Endothelial cell of umbilical vein (primary cell): ENCODE measurements around the gene PRR23C. TPM values are rescaled to one million over a fixed set of nuclear protein-coding genes. Genes with fewer than 3 reads are reported as not detected.

Experiments
- BruUV-seq: library from RNA; stranded (reverse); fragments of 400-500 nt; replicated peaks from 2 replicates; lab custom pipeline; 2021; lab: Mats Ljungman, UMichigan
- CTCF ChIA-PET: fragments of 300-600, 350-600 bp; sonication (Branson Sonifier 250); formaldehyde crosslinking; loops from one replicate; lab custom pipeline; 2021; ENCODE audit warnings: antibody characterized with exemption, inconsistent platforms; lab: Charles Lee
- POLR2A ChIA-PET: fragments of 300-600, 350-600 bp; sonication (Branson Sonifier 250); formaldehyde crosslinking; loops from one replicate; lab custom pipeline; 2021; ENCODE audit warnings: antibody characterized with exemption, inconsistent platforms; lab: Charles Lee
- DNase-seq: peaks from one replicate; pipeline ENCODE4 v3.0.0-alpha.2; 2011; ENCODE audit warnings: low read depth, low spot score
- FAIRE-seq: peaks from 2 replicates; lab custom pipeline; 2011; peaks lifted over from hg19 to GRCh38; lab: Jason Lieb, UNC
- H2AFZ ChIP-seq: 2 replicates; pipeline ENCODE4 v1.6.0; 2012; ENCODE audit warnings: low read depth, low read length, control low read depth, inconsistent platforms
- H3K27ac ChIP-seq: 2 replicates; pipeline ENCODE4 v1.5.1; 2011; ENCODE audit warnings: low read depth, mild to moderate bottlenecking, control low read depth, low read length, moderate library complexity; ENCODE audit not compliant: insufficient read depth
- H3K27me3 ChIP-seq, 2 experiments: 2 replicates each; pipeline versions ENCODE4 v1.6.0 to v1.6.1; 2011; ENCODE audit warnings: low read length in 2 of 2, mixed read lengths in 1 of 2; ENCODE audit not compliant: control insufficient read depth in 2 of 2, insufficient read depth in 2 of 2
- H3K36me3 ChIP-seq, 2 experiments: 2 replicates in 1 of 2; 3 replicates in 1 of 2; pipeline ENCODE4 v1.5.1; 2011; ENCODE audit warnings: low read length in 2 of 2, mild to moderate bottlenecking in 1 of 2, moderate library complexity in 1 of 2; ENCODE audit not compliant: control insufficient read depth in 2 of 2, insufficient read depth in 2 of 2; ENCODE audit errors: extremely low read depth in 1 of 2
- H3K4me1 ChIP-seq: 3 replicates; pipeline ENCODE4 v1.5.1; 2011; ENCODE audit warnings: mild to moderate bottlenecking, low read length; ENCODE audit not compliant: control insufficient read depth, insufficient read depth; ENCODE audit errors: extremely low read depth
- H3K4me2 ChIP-seq: 2 replicates; pipeline ENCODE4 v1.6.1; 2011; ENCODE audit warnings: low read length, control low read depth, mixed read lengths; ENCODE audit not compliant: insufficient read depth
- H3K4me3 ChIP-seq, 3 experiments: fragments of 200-600 bp in 1 of 3; sonication (generic), shearing (Covaris generic) in 1 of 3; replicated peaks in 1 of 3; 2 replicates each; pipeline ENCODE4 v1.5.1; 2011 to 2016; ENCODE audit warnings: control low read depth in 3 of 3, low read length in 3 of 3, mild to moderate bottlenecking in 2 of 3, inconsistent platforms in 1 of 3, low read depth in 1 of 3, moderate library complexity in 1 of 3; ENCODE audit not compliant: insufficient read depth in 1 of 3
- H3K79me2 ChIP-seq: 2 replicates; pipeline ENCODE4 v1.6.0; 2012; ENCODE audit warnings: low read length, inconsistent platforms; ENCODE audit not compliant: control insufficient read depth, insufficient read depth
- H3K9ac ChIP-seq: replicated peaks from 2 replicates; pipeline ENCODE3; 2011; ENCODE audit warnings: low read length, control low read depth; ENCODE audit not compliant: insufficient read depth; ENCODE audit errors: extremely low read depth
- H3K9me1 ChIP-seq: replicated peaks from 3 replicates; pipeline ENCODE4 v1.6.0; 2011; ENCODE audit warnings: mild to moderate bottlenecking, low read length; ENCODE audit not compliant: control insufficient read depth, insufficient read depth; ENCODE audit errors: extremely low read depth
- H3K9me3 ChIP-seq: replicated peaks from 2 replicates; pipeline ENCODE4 v1.5.1; 2012; ENCODE audit warnings: low read length, inconsistent platforms; ENCODE audit not compliant: control insufficient read depth, insufficient read depth
- H4K20me1 ChIP-seq: replicated peaks from 2 replicates; pipeline ENCODE3; 2011; ENCODE audit warnings: mild to moderate bottlenecking, low read length; ENCODE audit not compliant: control insufficient read depth, insufficient read depth; ENCODE audit errors: extremely low read depth
- EZH2 ChIP-seq: IDR thresholded peaks from 2 replicates; pipeline ENCODE4 v1.6.1; 2012; ENCODE audit warnings: borderline replicate concordance, low read depth, mild to moderate bottlenecking, moderate library complexity, low read length, inconsistent platforms; ENCODE audit not compliant: severe bottlenecking
- FOS ChIP-seq: IDR thresholded peaks from 2 replicates; pipeline ENCODE4 v1.6.1; 2011; ENCODE audit warnings: mild to moderate bottlenecking, low read length, moderate library complexity, borderline replicate concordance; ENCODE audit not compliant: insufficient read depth
- GATA2 ChIP-seq: IDR thresholded peaks from 2 replicates; pipeline ENCODE4 v1.7.0; 2011; ENCODE audit warnings: low read depth, mild to moderate bottlenecking, moderate library complexity, mixed read lengths, low read length; ENCODE audit not compliant: insufficient read length, insufficient read depth
- JUN ChIP-seq: IDR thresholded peaks from 2 replicates; pipeline ENCODE4 v1.6.1; 2011; ENCODE audit warnings: borderline replicate concordance, low read depth; ENCODE audit not compliant: insufficient read length, insufficient read depth
- MYC ChIP-seq: IDR thresholded peaks from one replicate; pipeline ENCODE4 v1.6.1; 2011; ENCODE audit warnings: mild to moderate bottlenecking, low read depth, low read length
- POLR2A ChIP-seq: IDR thresholded peaks from 2 replicates; pipeline ENCODE4 v1.6.1; 2012; ENCODE audit warnings: low read depth, mild to moderate bottlenecking, control low read depth, low read length
- POLR2AphosphoS5 ChIP-seq: IDR thresholded peaks from 2 replicates; pipeline ENCODE4 v1.6.1; 2012; ENCODE audit warnings: low read depth, mild to moderate bottlenecking, control low read depth, low read length, moderate library complexity; ENCODE audit not compliant: insufficient read depth
- dilution Hi-C: fragments of 300-500 bp; cut with MboI; formaldehyde crosslinking; loops from one replicate; pipeline ENCODE4 v1.15.0; 2019; ENCODE audit warnings: low sequenced_read_pairs; ENCODE audit not compliant: extremely low pct_ligation_motif_present
- intact Hi-C: fragments of 100-400 bp; cut with micrococcal nuclease; formaldehyde crosslinking; loops from one replicate; pipeline ENCODE4 v1.10.0; 2022
- polyA plus RNA-seq, 4 experiments: library from polyadenylated mRNA; depleted of rRNA in 3 of 4; stranded (reverse) in 3 of 4; unstranded in 1 of 4; fragments of >200 nt; gene quantifications; 2 replicates each; pipeline versions ENCODE4 v1.2.1 to v1.2.3, GENCODE V29; 2011 to 2012; ENCODE audit warnings: missing spikeins in 1 of 4
- total RNA-seq: library from RNA; stranded (reverse); gene quantifications from 2 replicates; pipeline ENCODE4 v1.2.3, GENCODE V29; 2021
- TF ChIP-seq, protein P1 (sequence below), 2 donors: IDR thresholded peaks; 1 replicate in 1 of 2; 2 replicates in 1 of 2; pipeline ENCODE4 v1.5.1; 2011; ENCODE audit warnings: low read length in 2 of 2, mild to moderate bottlenecking in 2 of 2, moderate library complexity in 2 of 2, control low read depth in 1 of 2, inconsistent platforms in 1 of 2, low read depth in 1 of 2; ENCODE audit not compliant: insufficient read depth in 1 of 2; ENCODE audit errors: extremely low read depth in 1 of 2
- TF ChIP-seq, protein P2 (sequence below): IDR thresholded peaks from 2 replicates; pipeline ENCODE4 v1.6.1; 2011; ENCODE audit not compliant: insufficient read depth, insufficient read length

The PRR23C gene
- total and polyA plus RNA-seq, 2 donors (not counting 3 experiments of a cell fraction or from before 2014, with no cell fraction given): not detected

DNA sequence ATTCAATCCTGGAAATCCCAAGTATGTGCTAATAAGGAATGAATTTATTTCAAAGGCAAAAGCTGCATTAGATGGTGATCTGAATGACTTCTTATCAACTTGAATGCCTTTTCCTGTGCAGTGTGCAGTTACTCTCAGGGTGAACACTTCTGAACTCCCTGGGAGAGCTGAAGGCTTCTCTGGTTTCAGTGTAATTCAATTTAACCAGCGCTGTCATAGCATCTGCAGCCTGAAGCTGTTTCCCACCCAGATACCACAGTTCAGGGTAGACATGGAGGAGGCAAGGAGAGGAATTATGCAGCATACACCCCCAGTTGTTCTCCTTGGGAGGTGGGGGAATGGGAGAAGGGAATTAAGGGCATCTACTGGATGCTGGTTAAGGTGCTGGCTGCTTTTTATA lies 49.1 kb upstream of the PRR23C start:
- H3K9me1 ChIP-seq: no peaks in the 10 kb centered on the region
- no peak for DNase-seq
- no peak overlapping the region for H3K9ac ChIP-seq
- H3K9me3 ChIP-seq: no peaks in the 10 kb centered on the region
- no peaks in the 10 kb centered on the region for H3K27me3 ChIP-seq
- no peaks in the 10 kb centered on the region for H4K20me1 ChIP-seq
- H3K4me1 ChIP-seq: no peaks in the 10 kb centered on the region
- H3K4me2 ChIP-seq: no peak overlapping the region
- no peak for FAIRE-seq
- BruUV-seq: no TSS peak
- intact Hi-C loops: no loop called here
- no peak overlapping the region for H2AFZ ChIP-seq
- no peak overlapping the region for H3K27ac ChIP-seq
- no peak overlapping the region for H3K4me3 ChIP-seq
- no peaks in the 10 kb centered on the region for H3K79me2 ChIP-seq
- dilution Hi-C loops: no loop called here
- ChIA-PET CTCF (interaction anchor here (4.1 kb wide), 1 partner anchor 18 kb away, joined by 21 read pairs; no protein-coding TSS in a partner anchor), POLR2A (no interaction called here)
- TF ChIP-seq GATA2: no peak
- TF ChIP-seq, protein P1, sequence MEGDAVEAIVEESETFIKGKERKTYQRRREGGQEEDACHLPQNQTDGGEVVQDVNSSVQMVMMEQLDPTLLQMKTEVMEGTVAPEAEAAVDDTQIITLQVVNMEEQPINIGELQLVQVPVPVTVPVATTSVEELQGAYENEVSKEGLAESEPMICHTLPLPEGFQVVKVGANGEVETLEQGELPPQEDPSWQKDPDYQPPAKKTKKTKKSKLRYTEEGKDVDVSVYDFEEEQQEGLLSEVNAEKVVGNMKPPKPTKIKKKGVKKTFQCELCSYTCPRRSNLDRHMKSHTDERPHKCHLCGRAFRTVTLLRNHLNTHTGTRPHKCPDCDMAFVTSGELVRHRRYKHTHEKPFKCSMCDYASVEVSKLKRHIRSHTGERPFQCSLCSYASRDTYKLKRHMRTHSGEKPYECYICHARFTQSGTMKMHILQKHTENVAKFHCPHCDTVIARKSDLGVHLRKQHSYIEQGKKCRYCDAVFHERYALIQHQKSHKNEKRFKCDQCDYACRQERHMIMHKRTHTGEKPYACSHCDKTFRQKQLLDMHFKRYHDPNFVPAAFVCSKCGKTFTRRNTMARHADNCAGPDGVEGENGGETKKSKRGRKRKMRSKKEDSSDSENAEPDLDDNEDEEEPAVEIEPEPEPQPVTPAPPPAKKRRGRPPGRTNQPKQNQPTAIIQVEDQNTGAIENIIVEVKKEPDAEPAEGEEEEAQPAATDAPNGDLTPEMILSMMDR (IDR thresholded peaks at IDR 0.05; ENCODE audit: extremely low read depth in 1 of 2, insufficient read depth in 1 of 2, low read depth in 1 of 2, low read length in 2 of 2): no peak
- no peak for TF ChIP-seq FOS
- TF ChIP-seq EZH2: no peak
- TF ChIP-seq, protein P2, sequence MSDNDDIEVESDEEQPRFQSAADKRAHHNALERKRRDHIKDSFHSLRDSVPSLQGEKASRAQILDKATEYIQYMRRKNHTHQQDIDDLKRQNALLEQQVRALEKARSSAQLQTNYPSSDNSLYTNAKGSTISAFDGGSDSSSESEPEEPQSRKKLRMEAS: no peak
- TF ChIP-seq POLR2AphosphoS5: no peak
- no peak for TF ChIP-seq MYC
- no peak for TF ChIP-seq JUN
- TF ChIP-seq POLR2A: no peak
- no peaks in the 10 kb centered on the region for H3K36me3 ChIP-seq
